ENCODE results near the gene B4GAT1. TPM values are rescaled to one million over a fixed set of nuclear protein-coding genes. Genes with fewer than 3 reads are reported as not detected.

B4GAT1 gene
- total and polyA plus RNA-seq, 9 of the 15 experiments (the other 6 are each of a cell fraction or from before 2014, with no cell fraction given): 0.86 to 9.5 (median 3.8) TPM

DNA sequence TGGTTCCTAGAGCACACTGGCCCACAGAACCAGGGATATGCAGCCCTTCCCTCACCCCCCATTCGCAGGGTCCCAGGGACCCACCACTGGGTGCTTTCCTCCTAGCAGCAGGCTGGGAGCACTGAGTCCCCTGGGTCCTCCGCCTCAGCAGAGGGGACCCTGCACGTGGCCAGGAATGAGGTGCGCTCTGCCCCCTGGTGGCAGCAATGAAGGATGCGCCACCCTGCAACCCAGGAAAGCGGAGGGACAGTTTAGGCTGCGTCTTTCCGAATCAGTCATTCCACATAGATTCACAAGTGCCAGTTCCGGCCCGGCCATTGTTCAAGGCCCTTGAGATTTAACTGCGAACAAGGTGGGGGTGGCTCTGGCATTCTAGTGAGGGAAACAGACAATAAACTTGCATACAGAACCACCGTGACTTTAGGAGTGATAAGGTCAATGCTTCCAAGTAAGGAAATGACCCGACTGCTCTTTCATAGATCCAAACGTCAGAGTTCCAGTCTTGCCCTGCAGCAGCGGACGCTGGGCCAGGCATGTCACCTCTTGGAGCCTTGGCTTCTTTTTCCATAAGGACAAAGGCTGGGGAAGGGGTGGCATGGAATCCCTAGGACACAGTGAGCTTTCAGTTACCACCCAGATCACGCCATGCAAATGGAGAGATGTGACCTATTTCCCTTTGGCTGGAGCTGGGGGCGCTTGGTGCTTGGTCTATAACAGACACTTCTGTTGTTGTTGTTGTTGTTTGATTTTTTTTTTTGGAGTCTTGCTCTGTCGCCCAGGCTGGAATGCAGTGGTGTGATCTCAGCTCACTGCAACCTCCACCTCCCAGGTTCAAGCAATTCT, 18.9 kb downstream of the B4GAT1 start (continued):
- TF ChIP-seq, protein P1, sequence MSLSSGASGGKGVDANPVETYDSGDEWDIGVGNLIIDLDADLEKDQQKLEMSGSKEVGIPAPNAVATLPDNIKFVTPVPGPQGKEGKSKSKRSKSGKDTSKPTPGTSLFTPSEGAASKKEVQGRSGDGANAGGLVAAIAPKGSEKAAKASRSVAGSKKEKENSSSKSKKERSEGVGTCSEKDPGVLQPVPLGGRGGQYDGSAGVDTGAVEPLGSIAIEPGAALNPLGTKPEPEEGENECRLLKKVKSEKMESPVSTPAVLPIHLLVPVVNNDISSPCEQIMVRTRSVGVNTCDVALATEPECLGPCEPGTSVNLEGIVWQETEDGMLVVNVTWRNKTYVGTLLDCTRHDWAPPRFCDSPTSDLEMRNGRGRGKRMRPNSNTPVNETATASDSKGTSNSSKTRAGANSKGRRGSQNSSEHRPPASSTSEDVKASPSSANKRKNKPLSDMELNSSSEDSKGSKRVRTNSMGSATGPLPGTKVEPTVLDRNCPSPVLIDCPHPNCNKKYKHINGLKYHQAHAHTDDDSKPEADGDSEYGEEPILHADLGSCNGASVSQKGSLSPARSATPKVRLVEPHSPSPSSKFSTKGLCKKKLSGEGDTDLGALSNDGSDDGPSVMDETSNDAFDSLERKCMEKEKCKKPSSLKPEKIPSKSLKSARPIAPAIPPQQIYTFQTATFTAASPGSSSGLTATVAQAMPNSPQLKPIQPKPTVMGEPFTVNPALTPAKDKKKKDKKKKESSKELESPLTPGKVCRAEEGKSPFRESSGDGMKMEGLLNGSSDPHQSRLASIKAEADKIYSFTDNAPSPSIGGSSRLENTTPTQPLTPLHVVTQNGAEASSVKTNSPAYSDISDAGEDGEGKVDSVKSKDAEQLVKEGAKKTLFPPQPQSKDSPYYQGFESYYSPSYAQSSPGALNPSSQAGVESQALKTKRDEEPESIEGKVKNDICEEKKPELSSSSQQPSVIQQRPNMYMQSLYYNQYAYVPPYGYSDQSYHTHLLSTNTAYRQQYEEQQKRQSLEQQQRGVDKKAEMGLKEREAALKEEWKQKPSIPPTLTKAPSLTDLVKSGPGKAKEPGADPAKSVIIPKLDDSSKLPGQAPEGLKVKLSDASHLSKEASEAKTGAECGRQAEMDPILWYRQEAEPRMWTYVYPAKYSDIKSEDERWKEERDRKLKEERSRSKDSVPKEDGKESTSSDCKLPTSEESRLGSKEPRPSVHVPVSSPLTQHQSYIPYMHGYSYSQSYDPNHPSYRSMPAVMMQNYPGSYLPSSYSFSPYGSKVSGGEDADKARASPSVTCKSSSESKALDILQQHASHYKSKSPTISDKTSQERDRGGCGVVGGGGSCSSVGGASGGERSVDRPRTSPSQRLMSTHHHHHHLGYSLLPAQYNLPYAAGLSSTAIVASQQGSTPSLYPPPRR (CRISPR knock-in tag; IDR thresholded peaks at IDR 0.05; ENCODE audit: borderline replicate concordance): no peak
- no peak for TF ChIP-seq ZNF3 (CRISPR knock-in tag; IDR thresholded peaks at IDR 0.05)
- no peak for TF ChIP-seq ZNF347 (CRISPR knock-in tag; IDR thresholded peaks at IDR 0.05; ENCODE audit: low read depth)
- no peak for TF ChIP-seq SRSF9 (IDR thresholded peaks at IDR 0.05; ENCODE audit: borderline replicate concordance, low read depth, low read length)
- no peak for TF ChIP-seq BDP1 (IDR thresholded peaks at IDR 0.05; ENCODE audit: insufficient read depth, insufficient read length)
- TF ChIP-seq MEF2D (tag; conservative IDR thresholded peaks at IDR 0.05; ENCODE audit: low read depth): no peak
- TF ChIP-seq VEZF1 (CRISPR knock-in tag; IDR thresholded peaks at IDR 0.05): no peak
- no peak for TF ChIP-seq RBM34 (IDR thresholded peaks at IDR 0.05; ENCODE audit: borderline replicate concordance, insufficient read depth, low read length)
- TF ChIP-seq, protein P2, sequence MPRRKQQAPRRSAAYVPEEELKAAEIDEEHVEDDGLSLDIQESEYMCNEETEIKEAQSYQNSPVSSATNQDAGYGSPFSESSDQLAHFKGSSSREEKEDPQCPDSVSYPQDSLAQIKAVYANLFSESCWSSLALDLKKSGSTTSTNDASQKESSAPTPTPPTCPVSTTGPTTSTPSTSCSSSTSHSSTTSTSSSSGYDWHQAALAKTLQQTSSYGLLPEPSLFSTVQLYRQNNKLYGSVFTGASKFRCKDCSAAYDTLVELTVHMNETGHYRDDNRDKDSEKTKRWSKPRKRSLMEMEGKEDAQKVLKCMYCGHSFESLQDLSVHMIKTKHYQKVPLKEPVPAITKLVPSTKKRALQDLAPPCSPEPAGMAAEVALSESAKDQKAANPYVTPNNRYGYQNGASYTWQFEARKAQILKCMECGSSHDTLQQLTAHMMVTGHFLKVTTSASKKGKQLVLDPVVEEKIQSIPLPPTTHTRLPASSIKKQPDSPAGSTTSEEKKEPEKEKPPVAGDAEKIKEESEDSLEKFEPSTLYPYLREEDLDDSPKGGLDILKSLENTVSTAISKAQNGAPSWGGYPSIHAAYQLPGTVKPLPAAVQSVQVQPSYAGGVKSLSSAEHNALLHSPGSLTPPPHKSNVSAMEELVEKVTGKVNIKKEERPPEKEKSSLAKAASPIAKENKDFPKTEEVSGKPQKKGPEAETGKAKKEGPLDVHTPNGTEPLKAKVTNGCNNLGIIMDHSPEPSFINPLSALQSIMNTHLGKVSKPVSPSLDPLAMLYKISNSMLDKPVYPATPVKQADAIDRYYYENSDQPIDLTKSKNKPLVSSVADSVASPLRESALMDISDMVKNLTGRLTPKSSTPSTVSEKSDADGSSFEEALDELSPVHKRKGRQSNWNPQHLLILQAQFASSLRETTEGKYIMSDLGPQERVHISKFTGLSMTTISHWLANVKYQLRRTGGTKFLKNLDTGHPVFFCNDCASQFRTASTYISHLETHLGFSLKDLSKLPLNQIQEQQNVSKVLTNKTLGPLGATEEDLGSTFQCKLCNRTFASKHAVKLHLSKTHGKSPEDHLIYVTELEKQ (CRISPR knock-in tag; IDR thresholded peaks at IDR 0.05): no peak
- peak; percentile 4; the same call in 1 of the 2 replicates for TF ChIP-seq STAG1 (CRISPR knock-in tag; IDR thresholded peaks at IDR 0.05; ENCODE audit: borderline replicate concordance)
- peak; percentile 76 for TF ChIP-seq RB1 (IDR thresholded peaks at IDR 0.05; ENCODE audit: low read depth)
- TF ChIP-seq, protein P3, sequence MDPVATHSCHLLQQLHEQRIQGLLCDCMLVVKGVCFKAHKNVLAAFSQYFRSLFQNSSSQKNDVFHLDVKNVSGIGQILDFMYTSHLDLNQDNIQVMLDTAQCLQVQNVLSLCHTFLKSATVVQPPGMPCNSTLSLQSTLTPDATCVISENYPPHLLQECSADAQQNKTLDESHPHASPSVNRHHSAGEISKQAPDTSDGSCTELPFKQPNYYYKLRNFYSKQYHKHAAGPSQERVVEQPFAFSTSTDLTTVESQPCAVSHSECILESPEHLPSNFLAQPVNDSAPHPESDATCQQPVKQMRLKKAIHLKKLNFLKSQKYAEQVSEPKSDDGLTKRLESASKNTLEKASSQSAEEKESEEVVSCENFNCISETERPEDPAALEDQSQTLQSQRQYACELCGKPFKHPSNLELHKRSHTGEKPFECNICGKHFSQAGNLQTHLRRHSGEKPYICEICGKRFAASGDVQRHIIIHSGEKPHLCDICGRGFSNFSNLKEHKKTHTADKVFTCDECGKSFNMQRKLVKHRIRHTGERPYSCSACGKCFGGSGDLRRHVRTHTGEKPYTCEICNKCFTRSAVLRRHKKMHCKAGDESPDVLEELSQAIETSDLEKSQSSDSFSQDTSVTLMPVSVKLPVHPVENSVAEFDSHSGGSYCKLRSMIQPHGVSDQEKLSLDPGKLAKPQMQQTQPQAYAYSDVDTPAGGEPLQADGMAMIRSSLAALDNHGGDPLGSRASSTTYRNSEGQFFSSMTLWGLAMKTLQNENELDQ (CRISPR knock-in tag; IDR thresholded peaks at IDR 0.05; ENCODE audit: borderline replicate concordance): no peak
- no peak for TF ChIP-seq C11orf30 (IDR thresholded peaks at IDR 0.05; ENCODE audit: low read depth)
